GM23338 (cell line): ENCODE data around the gene PREP. TPM values are rescaled to one million over a fixed set of nuclear protein-coding genes. Genes with fewer than 3 reads are reported as not detected.

Experiments used
- ATAC-seq: fragments of 200-7000 bp; cut with Tn5 transposase; 3 replicates; pipeline ENCODE4 v1.9.1; 2020
- DNase-seq: peaks from one replicate; pipeline ENCODE4 v3.0.0-alpha.2; 2015; ENCODE audit warnings: low spot score
- H2AFZ ChIP-seq: fragments of 200-600 bp; sonication (generic); 2 replicates; pipeline ENCODE4 v1.8.0; 2016; ENCODE audit warnings: antibody characterized with exemption, mild to moderate bottlenecking, moderate library complexity
- H3F3A ChIP-seq: fragments of 200-600 bp; sonication (generic); replicated peaks from 2 replicates; pipeline ENCODE4 v1.8.0; 2017; ENCODE audit warnings: antibody characterized with exemption, mixed run types, low read depth
- H3K27ac ChIP-seq: fragments of 200-600 bp; sonication (generic); 2 replicates; pipeline ENCODE4 v1.6.1; 2016; ENCODE audit warnings: low read depth
- H3K27me3 ChIP-seq: fragments of 200-600 bp; sonication (generic); 2 replicates; pipeline ENCODE4 v1.8.0; 2016; ENCODE audit warnings: mild to moderate bottlenecking, mixed run types, moderate library complexity; ENCODE audit not compliant: insufficient read depth
- H3K36me3 ChIP-seq: fragments of 200-600 bp; sonication (generic); 2 replicates; pipeline ENCODE4 v1.8.0; 2016; ENCODE audit warnings: mild to moderate bottlenecking; ENCODE audit not compliant: insufficient read depth
- H3K4me1 ChIP-seq: fragments of 200-600 bp; sonication (generic); 2 replicates; pipeline ENCODE4 v1.8.0; 2016; ENCODE audit warnings: mild to moderate bottlenecking, moderate library complexity; ENCODE audit not compliant: insufficient read depth
- H3K4me2 ChIP-seq: fragments of 200-600 bp; sonication (generic); 2 replicates; pipeline ENCODE4 v1.7.1; 2017; ENCODE audit warnings: mixed run types
- H3K4me3 ChIP-seq: fragments of 200-600 bp; sonication (generic); 2 replicates; pipeline ENCODE4 v1.6.1; 2016; ENCODE audit warnings: mixed run types
- H3K79me2 ChIP-seq: fragments of 200-600 bp; sonication (generic); replicated peaks from 2 replicates; pipeline ENCODE4 v1.8.0; 2017; ENCODE audit warnings: mild to moderate bottlenecking; ENCODE audit not compliant: insufficient read depth
- H3K9me2 ChIP-seq: fragments of 200-600 bp; sonication (generic); 2 replicates; pipeline ENCODE4 v1.8.0; 2017; ENCODE audit not compliant: insufficient read depth
- H4K20me1 ChIP-seq: fragments of 200-600 bp; sonication (generic); replicated peaks from 2 replicates; pipeline ENCODE4 v1.8.0; 2017; ENCODE audit warnings: mild to moderate bottlenecking; ENCODE audit not compliant: insufficient read depth
- H3K27ac Mint-ChIP-seq: 2 replicates; pipeline ENCODE4 v1.8.0; 2020; ENCODE audit warnings: inconsistent platforms, mild to moderate bottlenecking, moderate library complexity, mixed read lengths
- H3K27me3 Mint-ChIP-seq: 3 replicates; pipeline ENCODE4 v1.8.0; 2022; ENCODE audit warnings: low read depth, mild to moderate bottlenecking, moderate library complexity, mixed read lengths, inconsistent platforms; ENCODE audit not compliant: insufficient read depth, poor library complexity
- H3K36me3 Mint-ChIP-seq: 3 replicates; pipeline ENCODE4 v1.8.0; 2021; ENCODE audit warnings: low read depth, mild to moderate bottlenecking, inconsistent platforms, moderate library complexity, mixed read lengths
- H3K4me1 Mint-ChIP-seq: 3 replicates; pipeline ENCODE4 v1.8.0; 2020; ENCODE audit warnings: mild to moderate bottlenecking, inconsistent platforms, mixed read lengths
- H3K4me3 Mint-ChIP-seq: 3 replicates; pipeline ENCODE4 v1.8.0; 2021; ENCODE audit warnings: moderate library complexity, mild to moderate bottlenecking, inconsistent platforms, mixed read lengths
- H3K9me3 Mint-ChIP-seq: 3 replicates; pipeline ENCODE4 v1.8.0; 2020; ENCODE audit warnings: moderate library complexity, mild to moderate bottlenecking, inconsistent platforms, mixed read lengths
- CREB1 ChIP-seq: fragments of 250-450 bp; sonication (Bioruptor Pico); IDR thresholded peaks from 2 replicates; pipeline ENCODE4 v1.5.0; 2020; ENCODE audit warnings: low read depth, mild to moderate bottlenecking, moderate library complexity
- EZH2 ChIP-seq: fragments of 200-600 bp; sonication (generic); IDR thresholded peaks from one replicate; pipeline ENCODE4 v1.8.0; 2017; ENCODE audit warnings: antibody characterized with exemption, mild to moderate bottlenecking, low read depth; ENCODE audit not compliant: unreplicated experiment
- EZH2phosphoT487 ChIP-seq: fragments of 200-600 bp; sonication (generic); IDR thresholded peaks from one replicate; pipeline ENCODE4 v1.8.1; 2018; ENCODE audit warnings: antibody characterized with exemption; ENCODE audit not compliant: unreplicated experiment
- JUNB ChIP-seq: IDR thresholded peaks from one replicate; pipeline ENCODE4 v1.6.1; 2016; ENCODE audit warnings: antibody characterized with exemption; ENCODE audit not compliant: unreplicated experiment
- NANOG ChIP-seq: IDR thresholded peaks from 2 replicates; pipeline ENCODE4 v1.6.1; 2016; ENCODE audit warnings: antibody characterized with exemption, borderline replicate concordance
- POLR2AphosphoS5 ChIP-seq: IDR thresholded peaks from 2 replicates; pipeline ENCODE4 v1.6.1; 2016; ENCODE audit warnings: antibody characterized with exemption, low read depth
- STAT1 ChIP-seq: IDR thresholded peaks from one replicate; pipeline ENCODE4 v1.6.1; 2016; ENCODE audit warnings: antibody characterized with exemption; ENCODE audit not compliant: unreplicated experiment
- ZNF114 ChIP-seq: fragments of 250-450 bp; sonication (Bioruptor Pico); IDR thresholded peaks from 2 replicates; pipeline ENCODE4 v1.5.0; 2020; ENCODE audit warnings: mild to moderate bottlenecking, moderate library complexity
- ZNF331 ChIP-seq: fragments of 250-450 bp; sonication (Bioruptor Pico); IDR thresholded peaks from 2 replicates; pipeline ENCODE4 v1.5.0; 2020; ENCODE audit warnings: low read depth, mild to moderate bottlenecking, moderate library complexity
- polyA plus RNA-seq: library from polyadenylated mRNA; unstranded; fragments of >200 nt; fragmentation: Nextera tagmentation; extraction: Ambion mirVana; gene quantifications from 2 replicates; pipeline ENCODE4 v1.2.1, GENCODE V29; 2016
- total RNA-seq: library from RNA; depleted of rRNA; stranded (reverse); fragments of >200 nt; shearing (Covaris generic); gene quantifications from 2 replicates; pipeline ENCODE4 v1.2.3, GENCODE V29; 2014
- TF ChIP-seq, protein P1 (sequence below): fragments of 250-450 bp; sonication (Bioruptor Pico); IDR thresholded peaks from 2 replicates; pipeline ENCODE4 v1.5.0; 2020; ENCODE audit warnings: mild to moderate bottlenecking, moderate library complexity
- TF ChIP-seq, protein P2 (sequence below): IDR thresholded peaks from one replicate; pipeline ENCODE4 v1.6.1; 2018; ENCODE audit warnings: antibody characterized with exemption; ENCODE audit not compliant: unreplicated experiment
- TF ChIP-seq, protein P3 (sequence below): IDR thresholded peaks from 2 replicates; pipeline ENCODE4 v1.6.1; 2016; ENCODE audit warnings: antibody characterized with exemption
- TF ChIP-seq, protein P4 (sequence below), 2 experiments: fragments of 200-600 bp in 1 of 2; sonication (generic) in 1 of 2; conservative IDR thresholded peaks; 2 replicates each; pipeline versions ENCODE4 v1.5.1 to v1.6.1; 2016 to 2017; ENCODE audit warnings: antibody characterized with exemption in 2 of 2, low read depth in 2 of 2, mild to moderate bottlenecking in 2 of 2, moderate library complexity in 1 of 2

The PREP gene
- total and polyA plus RNA-seq, 2 experiments from 2014 or later = 28.5 to 52.7 TPM

DNA sequence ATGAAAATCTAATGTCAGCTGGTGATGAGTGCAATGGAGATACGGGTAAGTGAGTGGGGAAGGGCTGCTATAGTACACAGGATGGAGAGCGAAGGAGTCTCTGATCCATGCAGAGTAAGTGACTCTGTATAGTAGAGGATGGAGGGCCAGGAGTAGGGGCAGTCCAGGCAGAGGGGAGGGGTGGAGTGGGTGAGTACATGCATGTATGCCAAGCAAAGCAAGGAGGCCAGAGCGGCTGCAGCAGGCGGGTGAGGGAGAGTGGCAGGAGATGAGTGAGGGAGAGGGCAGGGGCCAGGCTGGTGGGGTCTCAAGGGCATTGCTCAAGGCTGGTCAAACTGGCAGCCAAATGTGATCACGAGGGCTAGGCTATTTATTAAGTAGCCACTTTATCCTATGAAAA is 94.0 kb downstream of the PREP start (continued):
- no peak for TF ChIP-seq ZNF331 (CRISPR knock-in tag)

DNA sequence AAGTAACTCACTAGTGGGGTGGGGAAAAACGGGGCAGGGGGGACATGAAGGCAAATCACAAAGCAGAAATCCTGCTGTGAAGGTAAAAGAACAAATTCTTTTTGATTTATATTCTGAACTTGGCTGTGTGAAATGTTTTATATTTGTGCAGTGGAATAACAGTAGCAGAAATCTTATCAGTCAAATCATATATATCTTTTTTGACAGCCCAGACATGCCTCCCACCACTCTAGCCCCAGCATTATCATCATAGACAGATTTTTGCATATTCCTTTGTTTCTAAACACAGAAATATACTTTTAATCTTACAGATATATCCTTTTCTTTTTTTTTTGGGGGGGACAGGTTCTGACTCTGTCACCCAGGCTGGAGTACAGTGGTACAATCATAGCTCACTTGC is 97.4 kb downstream of the PREP start:
- ATAC-seq (no peak), DNase-seq (no peak)
- H3K9me3 Mint-ChIP-seq = no peaks in the 10 kb centered on the region
- no peaks in the 10 kb centered on the region for H3K27me3 Mint-ChIP-seq
- H3K4me2 ChIP-seq = no peak overlapping the region
- peaks cover 15% of the 10 kb centered on the region for H3K4me1 Mint-ChIP-seq
- peaks cover 4% of the 10 kb centered on the region for H4K20me1 ChIP-seq
- H3K36me3 ChIP-seq = no peaks in the 10 kb centered on the region; the same call in 1 of the 2 replicates
- H3K4me3 Mint-ChIP-seq = no peak overlapping the region
- H2AFZ ChIP-seq = no peak overlapping the region
- no peaks in the 10 kb centered on the region for H3K9me2 ChIP-seq
- H3F3A ChIP-seq = no peaks in the 10 kb centered on the region
- no peak overlapping the region for H3K4me3 ChIP-seq
- peaks cover 19% of the 10 kb centered on the region for H3K4me1 ChIP-seq
- TF ChIP-seq, protein P1, sequence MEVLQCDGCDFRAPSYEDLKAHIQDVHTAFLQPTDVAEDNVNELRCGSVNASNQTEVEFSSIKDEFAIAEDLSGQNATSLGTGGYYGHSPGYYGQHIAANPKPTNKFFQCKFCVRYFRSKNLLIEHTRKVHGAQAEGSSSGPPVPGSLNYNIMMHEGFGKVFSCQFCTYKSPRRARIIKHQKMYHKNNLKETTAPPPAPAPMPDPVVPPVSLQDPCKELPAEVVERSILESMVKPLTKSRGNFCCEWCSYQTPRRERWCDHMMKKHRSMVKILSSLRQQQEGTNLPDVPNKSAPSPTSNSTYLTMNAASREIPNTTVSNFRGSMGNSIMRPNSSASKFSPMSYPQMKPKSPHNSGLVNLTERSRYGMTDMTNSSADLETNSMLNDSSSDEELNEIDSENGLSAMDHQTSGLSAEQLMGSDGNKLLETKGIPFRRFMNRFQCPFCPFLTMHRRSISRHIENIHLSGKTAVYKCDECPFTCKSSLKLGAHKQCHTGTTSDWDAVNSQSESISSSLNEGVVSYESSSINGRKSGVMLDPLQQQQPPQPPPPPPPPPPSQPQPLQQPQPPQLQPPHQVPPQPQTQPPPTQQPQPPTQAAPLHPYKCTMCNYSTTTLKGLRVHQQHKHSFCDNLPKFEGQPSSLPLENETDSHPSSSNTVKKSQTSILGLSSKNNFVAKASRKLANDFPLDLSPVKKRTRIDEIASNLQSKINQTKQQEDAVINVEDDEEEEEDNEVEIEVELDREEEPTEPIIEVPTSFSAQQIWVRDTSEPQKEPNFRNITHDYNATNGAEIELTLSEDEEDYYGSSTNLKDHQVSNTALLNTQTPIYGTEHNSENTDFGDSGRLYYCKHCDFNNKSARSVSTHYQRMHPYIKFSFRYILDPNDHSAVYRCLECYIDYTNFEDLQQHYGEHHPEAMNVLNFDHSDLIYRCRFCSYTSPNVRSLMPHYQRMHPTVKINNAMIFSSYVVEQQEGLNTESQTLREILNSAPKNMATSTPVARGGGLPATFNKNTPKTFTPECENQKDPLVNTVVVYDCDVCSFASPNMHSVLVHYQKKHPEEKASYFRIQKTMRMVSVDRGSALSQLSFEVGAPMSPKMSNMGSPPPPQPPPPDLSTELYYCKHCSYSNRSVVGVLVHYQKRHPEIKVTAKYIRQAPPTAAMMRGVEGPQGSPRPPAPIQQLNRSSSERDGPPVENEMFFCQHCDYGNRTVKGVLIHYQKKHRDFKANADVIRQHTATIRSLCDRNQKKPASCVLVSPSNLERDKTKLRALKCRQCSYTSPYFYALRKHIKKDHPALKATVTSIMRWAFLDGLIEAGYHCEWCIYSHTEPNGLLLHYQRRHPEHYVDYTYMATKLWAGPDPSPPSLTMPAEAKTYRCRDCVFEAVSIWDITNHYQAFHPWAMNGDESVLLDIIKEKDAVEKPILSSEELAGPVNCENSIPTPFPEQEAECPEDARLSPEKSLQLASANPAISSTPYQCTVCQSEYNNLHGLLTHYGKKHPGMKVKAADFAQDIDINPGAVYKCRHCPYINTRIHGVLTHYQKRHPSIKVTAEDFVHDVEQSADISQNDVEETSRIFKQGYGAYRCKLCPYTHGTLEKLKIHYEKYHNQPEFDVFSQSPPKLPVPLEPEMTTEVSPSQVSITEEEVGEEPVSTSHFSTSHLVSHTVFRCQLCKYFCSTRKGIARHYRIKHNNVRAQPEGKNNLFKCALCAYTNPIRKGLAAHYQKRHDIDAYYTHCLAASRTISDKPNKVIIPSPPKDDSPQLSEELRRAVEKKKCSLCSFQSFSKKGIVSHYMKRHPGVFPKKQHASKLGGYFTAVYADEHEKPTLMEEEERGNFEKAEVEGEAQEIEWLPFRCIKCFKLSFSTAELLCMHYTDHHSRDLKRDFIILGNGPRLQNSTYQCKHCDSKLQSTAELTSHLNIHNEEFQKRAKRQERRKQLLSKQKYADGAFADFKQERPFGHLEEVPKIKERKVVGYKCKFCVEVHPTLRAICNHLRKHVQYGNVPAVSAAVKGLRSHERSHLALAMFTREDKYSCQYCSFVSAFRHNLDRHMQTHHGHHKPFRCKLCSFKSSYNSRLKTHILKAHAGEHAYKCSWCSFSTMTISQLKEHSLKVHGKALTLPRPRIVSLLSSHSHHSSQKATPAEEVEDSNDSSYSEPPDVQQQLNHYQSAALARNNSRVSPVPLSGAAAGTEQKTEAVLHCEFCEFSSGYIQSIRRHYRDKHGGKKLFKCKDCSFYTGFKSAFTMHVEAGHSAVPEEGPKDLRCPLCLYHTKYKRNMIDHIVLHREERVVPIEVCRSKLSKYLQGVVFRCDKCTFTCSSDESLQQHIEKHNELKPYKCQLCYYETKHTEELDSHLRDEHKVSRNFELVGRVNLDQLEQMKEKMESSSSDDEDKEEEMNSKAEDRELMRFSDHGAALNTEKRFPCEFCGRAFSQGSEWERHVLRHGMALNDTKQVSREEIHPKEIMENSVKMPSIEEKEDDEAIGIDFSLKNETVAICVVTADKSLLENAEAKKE (CRISPR knock-in tag) = no peak
- TF ChIP-seq STAT1 = no peak
- no peak for TF ChIP-seq ZNF331 (CRISPR knock-in tag)
- TF ChIP-seq, protein P2, sequence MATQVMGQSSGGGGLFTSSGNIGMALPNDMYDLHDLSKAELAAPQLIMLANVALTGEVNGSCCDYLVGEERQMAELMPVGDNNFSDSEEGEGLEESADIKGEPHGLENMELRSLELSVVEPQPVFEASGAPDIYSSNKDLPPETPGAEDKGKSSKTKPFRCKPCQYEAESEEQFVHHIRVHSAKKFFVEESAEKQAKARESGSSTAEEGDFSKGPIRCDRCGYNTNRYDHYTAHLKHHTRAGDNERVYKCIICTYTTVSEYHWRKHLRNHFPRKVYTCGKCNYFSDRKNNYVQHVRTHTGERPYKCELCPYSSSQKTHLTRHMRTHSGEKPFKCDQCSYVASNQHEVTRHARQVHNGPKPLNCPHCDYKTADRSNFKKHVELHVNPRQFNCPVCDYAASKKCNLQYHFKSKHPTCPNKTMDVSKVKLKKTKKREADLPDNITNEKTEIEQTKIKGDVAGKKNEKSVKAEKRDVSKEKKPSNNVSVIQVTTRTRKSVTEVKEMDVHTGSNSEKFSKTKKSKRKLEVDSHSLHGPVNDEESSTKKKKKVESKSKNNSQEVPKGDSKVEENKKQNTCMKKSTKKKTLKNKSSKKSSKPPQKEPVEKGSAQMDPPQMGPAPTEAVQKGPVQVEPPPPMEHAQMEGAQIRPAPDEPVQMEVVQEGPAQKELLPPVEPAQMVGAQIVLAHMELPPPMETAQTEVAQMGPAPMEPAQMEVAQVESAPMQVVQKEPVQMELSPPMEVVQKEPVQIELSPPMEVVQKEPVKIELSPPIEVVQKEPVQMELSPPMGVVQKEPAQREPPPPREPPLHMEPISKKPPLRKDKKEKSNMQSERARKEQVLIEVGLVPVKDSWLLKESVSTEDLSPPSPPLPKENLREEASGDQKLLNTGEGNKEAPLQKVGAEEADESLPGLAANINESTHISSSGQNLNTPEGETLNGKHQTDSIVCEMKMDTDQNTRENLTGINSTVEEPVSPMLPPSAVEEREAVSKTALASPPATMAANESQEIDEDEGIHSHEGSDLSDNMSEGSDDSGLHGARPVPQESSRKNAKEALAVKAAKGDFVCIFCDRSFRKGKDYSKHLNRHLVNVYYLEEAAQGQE = no peak
- no peak for TF ChIP-seq POLR2AphosphoS5
- TF ChIP-seq, protein P3, sequence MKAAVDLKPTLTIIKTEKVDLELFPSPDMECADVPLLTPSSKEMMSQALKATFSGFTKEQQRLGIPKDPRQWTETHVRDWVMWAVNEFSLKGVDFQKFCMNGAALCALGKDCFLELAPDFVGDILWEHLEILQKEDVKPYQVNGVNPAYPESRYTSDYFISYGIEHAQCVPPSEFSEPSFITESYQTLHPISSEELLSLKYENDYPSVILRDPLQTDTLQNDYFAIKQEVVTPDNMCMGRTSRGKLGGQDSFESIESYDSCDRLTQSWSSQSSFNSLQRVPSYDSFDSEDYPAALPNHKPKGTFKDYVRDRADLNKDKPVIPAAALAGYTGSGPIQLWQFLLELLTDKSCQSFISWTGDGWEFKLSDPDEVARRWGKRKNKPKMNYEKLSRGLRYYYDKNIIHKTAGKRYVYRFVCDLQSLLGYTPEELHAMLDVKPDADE = no peak
- TF ChIP-seq CREB1 = no peak
- TF ChIP-seq JUNB = no peak
- TF ChIP-seq, protein P4, sequence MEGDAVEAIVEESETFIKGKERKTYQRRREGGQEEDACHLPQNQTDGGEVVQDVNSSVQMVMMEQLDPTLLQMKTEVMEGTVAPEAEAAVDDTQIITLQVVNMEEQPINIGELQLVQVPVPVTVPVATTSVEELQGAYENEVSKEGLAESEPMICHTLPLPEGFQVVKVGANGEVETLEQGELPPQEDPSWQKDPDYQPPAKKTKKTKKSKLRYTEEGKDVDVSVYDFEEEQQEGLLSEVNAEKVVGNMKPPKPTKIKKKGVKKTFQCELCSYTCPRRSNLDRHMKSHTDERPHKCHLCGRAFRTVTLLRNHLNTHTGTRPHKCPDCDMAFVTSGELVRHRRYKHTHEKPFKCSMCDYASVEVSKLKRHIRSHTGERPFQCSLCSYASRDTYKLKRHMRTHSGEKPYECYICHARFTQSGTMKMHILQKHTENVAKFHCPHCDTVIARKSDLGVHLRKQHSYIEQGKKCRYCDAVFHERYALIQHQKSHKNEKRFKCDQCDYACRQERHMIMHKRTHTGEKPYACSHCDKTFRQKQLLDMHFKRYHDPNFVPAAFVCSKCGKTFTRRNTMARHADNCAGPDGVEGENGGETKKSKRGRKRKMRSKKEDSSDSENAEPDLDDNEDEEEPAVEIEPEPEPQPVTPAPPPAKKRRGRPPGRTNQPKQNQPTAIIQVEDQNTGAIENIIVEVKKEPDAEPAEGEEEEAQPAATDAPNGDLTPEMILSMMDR (conservative IDR thresholded peaks at IDR 0.05; ENCODE audit: low read depth in 2 of 2) = no peak
- no peak for TF ChIP-seq NANOG
- TF ChIP-seq EZH2phosphoT487 = no peak
- TF ChIP-seq ZNF114 (CRISPR knock-in tag) = no peak
- no peak for TF ChIP-seq EZH2
- no peaks in the 10 kb centered on the region for H3K27me3 ChIP-seq
- no peaks in the 10 kb centered on the region for H3K79me2 ChIP-seq
- peaks cover 4% of the 10 kb centered on the region; the same call in 2 of the 3 replicates for H3K36me3 Mint-ChIP-seq
- peak overlapping the region; percentile 66 for H3K27ac Mint-ChIP-seq
- H3K27ac ChIP-seq = 0 out of 2 replicates have a peak overlapping the region, but pooled peaks have one; percentile 41
